ENCODE data around the gene CLCN1. TPM values are rescaled to one million over a fixed set of nuclear protein-coding genes. Genes with fewer than 3 reads are reported as not detected.

The CLCN1 gene
- total RNA-seq, 1 donor from 2014 or later, result not detected

DNA sequence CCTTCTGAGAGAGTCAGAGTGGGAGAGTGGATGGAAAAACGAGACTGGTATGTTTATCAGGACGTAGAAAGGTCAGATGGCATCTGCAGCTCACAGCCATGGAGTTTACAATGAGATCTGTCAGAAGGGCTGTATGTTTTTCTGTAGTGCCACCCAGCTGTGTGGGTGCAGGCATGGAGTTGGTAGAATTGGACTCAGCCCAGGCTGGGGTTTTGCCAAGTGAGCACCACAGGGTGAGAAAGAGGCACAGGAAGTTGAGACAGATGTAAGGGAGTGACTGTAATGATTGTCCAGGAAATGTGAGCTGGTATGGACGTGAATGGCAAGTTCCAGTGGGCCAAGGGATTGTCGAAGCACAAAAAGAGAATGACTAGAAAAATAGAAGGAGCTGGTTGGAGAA is 56.2 kb downstream of the CLCN1 start:
- Mint-ChIP-seq H3K4me1 (ENCODE audit: unreplicated experiment) (peaks cover 28% of the 10 kb centered on the region), H3K36me3 (ENCODE audit: low read depth, unreplicated experiment) (no peaks in the 10 kb centered on the region), H3K27me3 (ENCODE audit: unreplicated experiment) (peaks cover 5% of the 10 kb centered on the region), H3K27ac (ENCODE audit: unreplicated experiment) (no peak overlapping the region), H3K9me3 (ENCODE audit: unreplicated experiment) (no peaks in the 10 kb centered on the region), H3K4me3 (ENCODE audit: unreplicated experiment) (no peak overlapping the region)
- TF ChIP-seq, protein P1, sequence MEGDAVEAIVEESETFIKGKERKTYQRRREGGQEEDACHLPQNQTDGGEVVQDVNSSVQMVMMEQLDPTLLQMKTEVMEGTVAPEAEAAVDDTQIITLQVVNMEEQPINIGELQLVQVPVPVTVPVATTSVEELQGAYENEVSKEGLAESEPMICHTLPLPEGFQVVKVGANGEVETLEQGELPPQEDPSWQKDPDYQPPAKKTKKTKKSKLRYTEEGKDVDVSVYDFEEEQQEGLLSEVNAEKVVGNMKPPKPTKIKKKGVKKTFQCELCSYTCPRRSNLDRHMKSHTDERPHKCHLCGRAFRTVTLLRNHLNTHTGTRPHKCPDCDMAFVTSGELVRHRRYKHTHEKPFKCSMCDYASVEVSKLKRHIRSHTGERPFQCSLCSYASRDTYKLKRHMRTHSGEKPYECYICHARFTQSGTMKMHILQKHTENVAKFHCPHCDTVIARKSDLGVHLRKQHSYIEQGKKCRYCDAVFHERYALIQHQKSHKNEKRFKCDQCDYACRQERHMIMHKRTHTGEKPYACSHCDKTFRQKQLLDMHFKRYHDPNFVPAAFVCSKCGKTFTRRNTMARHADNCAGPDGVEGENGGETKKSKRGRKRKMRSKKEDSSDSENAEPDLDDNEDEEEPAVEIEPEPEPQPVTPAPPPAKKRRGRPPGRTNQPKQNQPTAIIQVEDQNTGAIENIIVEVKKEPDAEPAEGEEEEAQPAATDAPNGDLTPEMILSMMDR (IDR thresholded peaks at IDR 0.05; ENCODE audit: unreplicated experiment), result no peak
- DNase-seq (ENCODE audit: low spot score), result no peak

DNA sequence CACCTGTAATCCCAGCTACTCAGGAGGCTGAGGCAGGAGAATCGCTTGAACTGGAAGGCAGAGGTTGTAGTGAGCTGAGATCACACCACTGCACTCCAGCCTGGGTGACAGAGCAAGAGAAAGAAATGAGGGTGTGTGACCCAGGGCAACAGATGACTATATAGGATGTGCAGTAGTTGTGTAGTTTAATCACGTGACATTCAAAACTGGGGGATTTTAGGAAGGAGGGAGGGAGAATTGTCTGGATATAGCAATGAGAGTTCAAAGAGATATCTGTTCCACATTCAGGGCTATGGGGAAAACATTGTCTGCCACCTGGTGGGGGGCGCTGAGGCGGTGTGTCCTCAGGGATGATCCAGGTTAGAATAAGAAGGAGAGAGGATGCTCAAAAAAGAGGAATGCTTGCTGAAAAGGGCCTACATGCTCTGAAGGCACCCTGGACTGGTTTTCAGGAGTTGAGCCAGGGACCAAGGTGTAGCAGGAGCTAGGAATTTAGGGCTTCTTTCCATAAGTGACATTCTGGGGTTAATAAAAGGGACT is 57.4 kb downstream of the CLCN1 start:
- peaks cover 30% of the 10 kb centered on the region for H3K4me1 Mint-ChIP-seq (ENCODE audit: unreplicated experiment)
- H3K27me3 Mint-ChIP-seq (ENCODE audit: unreplicated experiment), result peaks cover 7% of the 10 kb centered on the region
- TF ChIP-seq, protein P1 (IDR thresholded peaks at IDR 0.05; ENCODE audit: unreplicated experiment), result no peak

DNA sequence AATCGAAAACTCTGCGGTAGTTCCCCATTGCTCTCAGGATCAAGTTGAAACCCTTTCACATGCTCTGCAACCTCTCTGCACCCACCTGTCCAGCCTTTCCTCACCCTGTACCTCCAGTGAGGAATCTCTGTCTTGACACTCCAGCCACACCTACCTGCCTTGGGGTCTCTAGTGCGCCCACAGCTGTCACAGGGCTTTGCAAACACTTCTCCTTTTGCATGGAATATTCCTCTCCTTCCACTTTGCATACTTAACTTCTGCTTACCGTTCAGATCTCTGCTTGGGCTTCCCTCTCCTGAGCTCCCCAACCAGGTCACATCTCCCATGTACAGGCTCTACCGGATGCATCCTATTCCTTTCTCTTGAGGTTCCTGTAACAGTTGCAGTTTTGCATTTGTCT is 58.6 kb downstream of the CLCN1 start:
- Mint-ChIP-seq H3K27me3 (ENCODE audit: unreplicated experiment) (peaks cover 10% of the 10 kb centered on the region), H3K9me3 (ENCODE audit: unreplicated experiment) (no peaks in the 10 kb centered on the region), H3K36me3 (ENCODE audit: low read depth, unreplicated experiment) (peaks cover 2% of the 10 kb centered on the region), H3K4me1 (ENCODE audit: unreplicated experiment) (peaks cover 39% of the 10 kb centered on the region), H3K4me3 (ENCODE audit: unreplicated experiment) (peak overlapping the region; percentile 35), H3K27ac (ENCODE audit: unreplicated experiment) (no peak overlapping the region)
- DNase-seq (ENCODE audit: low spot score), result no peak
- TF ChIP-seq, protein P1 (IDR thresholded peaks at IDR 0.05; ENCODE audit: unreplicated experiment), result no peak

More for the DNA sequence above, 57.4 kb downstream of the CLCN1 start:
- no peaks in the 10 kb centered on the region for H3K36me3 Mint-ChIP-seq (ENCODE audit: low read depth, unreplicated experiment)
- H3K27ac Mint-ChIP-seq (ENCODE audit: unreplicated experiment), result no peak overlapping the region
- H3K9me3 Mint-ChIP-seq (ENCODE audit: unreplicated experiment), result no peaks in the 10 kb centered on the region
- no peak overlapping the region for H3K4me3 Mint-ChIP-seq (ENCODE audit: unreplicated experiment)
- no peak for DNase-seq (ENCODE audit: low spot score)

DNA sequence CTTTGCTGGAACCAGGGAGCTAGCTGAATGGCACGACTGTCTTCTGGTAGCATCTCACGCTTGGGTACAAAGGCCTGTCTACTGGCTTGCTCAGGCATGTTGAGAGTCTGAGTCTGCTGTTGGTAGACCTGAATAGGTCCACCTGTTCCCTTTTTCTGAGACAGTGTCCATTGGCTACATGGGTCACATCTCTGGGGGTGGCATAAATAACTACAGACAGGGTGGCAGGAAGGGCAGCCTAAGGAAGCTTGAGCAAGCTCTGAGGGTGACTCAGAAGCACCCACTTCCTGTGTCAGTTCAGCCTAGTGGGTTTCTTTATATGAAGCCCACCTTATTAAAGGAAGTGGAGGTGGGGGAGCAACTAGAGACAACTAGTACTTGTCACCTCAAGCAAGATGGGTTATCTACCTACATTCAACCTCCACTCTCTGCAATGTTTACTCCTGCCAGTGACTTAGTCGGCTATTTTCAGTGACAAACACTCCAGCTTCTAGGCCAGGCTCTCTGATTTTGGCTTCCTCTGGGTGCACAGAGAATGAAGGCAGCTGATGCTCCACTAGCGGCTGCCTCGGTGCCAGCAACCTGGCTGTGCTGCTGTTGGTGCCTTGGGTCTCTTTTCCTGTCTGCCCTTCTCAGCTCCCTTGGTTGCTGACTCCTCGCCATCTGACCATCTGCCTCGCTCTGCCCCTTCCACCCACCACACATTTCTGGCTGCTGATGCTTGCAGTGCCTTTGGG is 59.6 kb downstream of the CLCN1 start:
- H3K9me3 Mint-ChIP-seq (ENCODE audit: unreplicated experiment), result no peaks in the 10 kb centered on the region
- H3K27me3 Mint-ChIP-seq (ENCODE audit: unreplicated experiment), result peaks cover 15% of the 10 kb centered on the region
- no peak overlapping the region for H3K4me3 Mint-ChIP-seq (ENCODE audit: unreplicated experiment)
- H3K27ac Mint-ChIP-seq (ENCODE audit: unreplicated experiment), result no peak overlapping the region
- no peak for DNase-seq (ENCODE audit: low spot score)
- TF ChIP-seq, protein P1 (IDR thresholded peaks at IDR 0.05; ENCODE audit: unreplicated experiment), result no peak
- H3K4me1 Mint-ChIP-seq (ENCODE audit: unreplicated experiment), result peaks cover 38% of the 10 kb centered on the region
- peaks cover 7% of the 10 kb centered on the region for H3K36me3 Mint-ChIP-seq (ENCODE audit: low read depth, unreplicated experiment)

DNA sequence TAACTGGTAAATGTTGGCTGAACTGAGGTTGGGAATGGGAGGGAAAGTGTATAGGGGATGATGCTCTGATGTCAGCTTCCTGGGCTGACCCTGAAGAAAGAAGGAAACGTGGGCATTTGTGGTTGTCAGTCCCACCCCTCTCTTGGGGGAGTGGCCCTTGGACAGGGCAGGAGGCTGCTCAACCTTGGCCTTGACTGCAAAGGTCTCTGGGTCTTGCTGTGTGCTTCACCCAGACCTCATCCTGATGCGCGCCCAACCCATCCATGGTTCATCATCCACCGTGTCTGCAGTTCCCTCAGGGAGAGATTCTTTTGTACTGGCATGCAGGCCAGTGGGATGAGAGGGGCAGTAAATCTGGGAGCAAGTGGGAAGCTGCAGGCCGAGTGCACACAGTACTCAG is 60.5 kb downstream of the CLCN1 start:
- DNase-seq (ENCODE audit: low spot score), result no peak
- no peaks in the 10 kb centered on the region for H3K9me3 Mint-ChIP-seq (ENCODE audit: unreplicated experiment)
- TF ChIP-seq, protein P1 (IDR thresholded peaks at IDR 0.05; ENCODE audit: unreplicated experiment), result no peak
- peaks cover 36% of the 10 kb centered on the region for H3K4me1 Mint-ChIP-seq (ENCODE audit: unreplicated experiment)
- no peak overlapping the region for H3K27ac Mint-ChIP-seq (ENCODE audit: unreplicated experiment)
- H3K4me3 Mint-ChIP-seq (ENCODE audit: unreplicated experiment), result no peak overlapping the region
- H3K27me3 Mint-ChIP-seq (ENCODE audit: unreplicated experiment), result peaks cover 15% of the 10 kb centered on the region
- H3K36me3 Mint-ChIP-seq (ENCODE audit: low read depth, unreplicated experiment), result peaks cover 7% of the 10 kb centered on the region
